Prostate gland (tissue), 2 donors: ENCODE results near the gene FAM53B.

ENCODE experiments used
- POLR2A ChIP-seq: fragments of 450-650 bp; IDR thresholded peaks from one replicate; pipeline ENCODE4 v1.6.1; 2016; ENCODE audit warnings: antibody characterized with exemption, mild to moderate bottlenecking
- POLR2AphosphoS5 ChIP-seq: sonication (generic); formaldehyde crosslinking; IDR thresholded peaks from one replicate; pipeline ENCODE4 v1.6.1; 2017; ENCODE audit warnings: antibody characterized with exemption
- TF ChIP-seq, protein P1 (sequence below), 4 experiments: fragments of 200-600 bp in 2 of 4; fragments of 450-650 bp in 2 of 4; sonication (generic) in 2 of 4; IDR thresholded peaks; 1 replicate in 3 of 4; 2 replicates in 1 of 4; pipeline ENCODE4 v1.5.1; 2016 to 2019; ENCODE audit warnings: antibody characterized with exemption in 4 of 4, mild to moderate bottlenecking in 2 of 4, moderate library complexity in 2 of 4

DNA sequence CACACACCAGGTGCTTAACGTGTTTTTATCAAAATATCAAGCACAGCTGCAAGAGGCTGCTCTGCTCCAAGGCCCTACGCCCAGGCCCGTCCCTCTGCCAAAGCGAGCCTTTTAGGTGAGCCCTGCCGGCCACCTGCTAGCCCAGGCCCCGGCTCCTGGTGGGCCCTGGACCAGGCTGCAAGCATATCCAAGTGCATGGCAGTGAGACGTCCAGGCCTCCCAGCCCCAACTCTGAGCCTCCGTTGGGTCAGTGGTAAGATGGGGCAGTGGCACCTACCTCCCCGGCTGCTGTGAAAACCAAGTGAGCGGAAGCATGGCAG is 146.4 kb downstream of the FAM53B start:
- TF ChIP-seq POLR2AphosphoS5 (no peak), POLR2A (no peak)
- TF ChIP-seq, protein P1, sequence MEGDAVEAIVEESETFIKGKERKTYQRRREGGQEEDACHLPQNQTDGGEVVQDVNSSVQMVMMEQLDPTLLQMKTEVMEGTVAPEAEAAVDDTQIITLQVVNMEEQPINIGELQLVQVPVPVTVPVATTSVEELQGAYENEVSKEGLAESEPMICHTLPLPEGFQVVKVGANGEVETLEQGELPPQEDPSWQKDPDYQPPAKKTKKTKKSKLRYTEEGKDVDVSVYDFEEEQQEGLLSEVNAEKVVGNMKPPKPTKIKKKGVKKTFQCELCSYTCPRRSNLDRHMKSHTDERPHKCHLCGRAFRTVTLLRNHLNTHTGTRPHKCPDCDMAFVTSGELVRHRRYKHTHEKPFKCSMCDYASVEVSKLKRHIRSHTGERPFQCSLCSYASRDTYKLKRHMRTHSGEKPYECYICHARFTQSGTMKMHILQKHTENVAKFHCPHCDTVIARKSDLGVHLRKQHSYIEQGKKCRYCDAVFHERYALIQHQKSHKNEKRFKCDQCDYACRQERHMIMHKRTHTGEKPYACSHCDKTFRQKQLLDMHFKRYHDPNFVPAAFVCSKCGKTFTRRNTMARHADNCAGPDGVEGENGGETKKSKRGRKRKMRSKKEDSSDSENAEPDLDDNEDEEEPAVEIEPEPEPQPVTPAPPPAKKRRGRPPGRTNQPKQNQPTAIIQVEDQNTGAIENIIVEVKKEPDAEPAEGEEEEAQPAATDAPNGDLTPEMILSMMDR (IDR thresholded peaks at IDR 0.05): no peak
